Activated naive CD8-positive, alpha-beta T cell treated with anti-CD3 and anti-CD28 coated beads, Interleukin-2, amount 10 ng/mL, durations not matched to agents 7 days and 5 days (primary cell): ENCODE data around the gene POGZ. TPM values are rescaled to one million over a fixed set of nuclear protein-coding genes. Genes with fewer than 3 reads are reported as not detected.
"Not testable (repeated sequence)": the region's sequence is repeated elsewhere in the genome, so short reads cannot be mapped to it uniquely, and the experiment has no call there.

Source experiments
- ATAC-seq: fragments of 150-1000 bp; cut with Tn5 transposase; one replicate; pipeline ENCODE4 v1.10.0; 2021; ENCODE audit warnings: low read depth, moderate library complexity
- POLR2A ChIA-PET: fragments of 350-600 bp; sonication (Branson Sonifier 250); formaldehyde crosslinking; loops from one replicate; lab custom pipeline; 2021; ENCODE audit warnings: antibody characterized with exemption; lab: Charles Lee
- DNase-seq: peaks from one replicate; pipeline ENCODE4 v3.0.0; 2021
- H3K27ac Mint-ChIP-seq: one replicate; pipeline ENCODE4 v1.8.0; 2022; ENCODE audit warnings: mild to moderate bottlenecking, mixed read lengths
- H3K27me3 Mint-ChIP-seq: one replicate; pipeline ENCODE4 v1.8.0; 2022; ENCODE audit warnings: mild to moderate bottlenecking, moderate library complexity, mixed read lengths
- H3K36me3 Mint-ChIP-seq: one replicate; pipeline ENCODE4 v1.8.0; 2021; ENCODE audit warnings: mild to moderate bottlenecking, mixed read lengths
- H3K4me1 Mint-ChIP-seq: one replicate; pipeline ENCODE4 v1.8.0; 2021; ENCODE audit warnings: mixed read lengths
- H3K4me3 Mint-ChIP-seq: one replicate; pipeline ENCODE4 v1.8.0; 2022; ENCODE audit warnings: mild to moderate bottlenecking, moderate library complexity, mixed read lengths
- H3K9me3 Mint-ChIP-seq: one replicate; pipeline ENCODE4 v1.8.0; 2021; ENCODE audit warnings: mixed read lengths
- total RNA-seq, 2 experiments: library from RNA; stranded (reverse); gene quantifications; one replicate each; pipeline ENCODE4 v1.2.3, GENCODE V29; 2021

The POGZ gene
- total RNA-seq, 2 experiments from 2014 or later, result 94.8 to 104 TPM

DNA sequence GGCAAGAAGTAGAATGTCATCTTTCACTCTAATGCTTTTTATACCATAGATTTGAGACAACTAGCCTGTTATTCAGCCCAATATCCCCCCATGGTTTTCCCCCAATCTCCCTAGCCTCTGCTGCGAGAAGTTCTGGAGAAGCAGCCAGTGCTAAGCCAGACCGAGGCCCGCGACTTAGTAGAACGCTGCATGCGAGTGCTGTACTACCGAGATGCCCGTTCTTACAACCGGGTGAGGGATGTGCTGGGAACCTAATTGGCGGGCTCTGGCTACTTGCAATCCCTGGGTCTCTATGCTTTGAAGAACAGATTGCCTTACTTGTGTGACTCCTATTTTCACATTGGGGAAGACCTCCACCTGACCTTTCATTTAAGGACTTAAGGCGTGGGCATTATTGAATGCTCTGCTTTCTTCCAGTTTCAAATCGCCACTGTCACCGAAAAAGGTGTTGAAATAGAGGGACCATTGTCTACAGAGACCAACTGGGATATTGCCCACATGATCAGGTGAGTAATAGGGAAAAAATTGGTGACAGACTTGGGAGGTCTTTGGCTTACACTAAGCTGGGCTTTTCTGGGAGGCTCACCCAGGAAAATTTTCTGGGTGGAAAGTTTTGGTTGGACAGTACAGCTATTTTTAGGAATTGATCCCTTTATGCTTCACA is 58.0 kb downstream of the POGZ start:
- H3K9me3 Mint-ChIP-seq, result no peaks in the 10 kb centered on the region
- no peaks in the 10 kb centered on the region for H3K27me3 Mint-ChIP-seq
- peaks cover 20% of the 10 kb centered on the region for H3K36me3 Mint-ChIP-seq
- H3K27ac Mint-ChIP-seq, result peak overlapping the region; percentile 100
- no peak overlapping the region for H3K4me3 Mint-ChIP-seq
- POLR2A ChIA-PET, result interaction anchor here (0.9 kb wide), 1 partner anchor 362 kb away, joined by 3 read pairs; the partner anchor contains the start of gene MRPL9
- ATAC-seq (no peak), DNase-seq (no peak)
- H3K4me1 Mint-ChIP-seq, result peaks cover 17% of the 10 kb centered on the region

DNA sequence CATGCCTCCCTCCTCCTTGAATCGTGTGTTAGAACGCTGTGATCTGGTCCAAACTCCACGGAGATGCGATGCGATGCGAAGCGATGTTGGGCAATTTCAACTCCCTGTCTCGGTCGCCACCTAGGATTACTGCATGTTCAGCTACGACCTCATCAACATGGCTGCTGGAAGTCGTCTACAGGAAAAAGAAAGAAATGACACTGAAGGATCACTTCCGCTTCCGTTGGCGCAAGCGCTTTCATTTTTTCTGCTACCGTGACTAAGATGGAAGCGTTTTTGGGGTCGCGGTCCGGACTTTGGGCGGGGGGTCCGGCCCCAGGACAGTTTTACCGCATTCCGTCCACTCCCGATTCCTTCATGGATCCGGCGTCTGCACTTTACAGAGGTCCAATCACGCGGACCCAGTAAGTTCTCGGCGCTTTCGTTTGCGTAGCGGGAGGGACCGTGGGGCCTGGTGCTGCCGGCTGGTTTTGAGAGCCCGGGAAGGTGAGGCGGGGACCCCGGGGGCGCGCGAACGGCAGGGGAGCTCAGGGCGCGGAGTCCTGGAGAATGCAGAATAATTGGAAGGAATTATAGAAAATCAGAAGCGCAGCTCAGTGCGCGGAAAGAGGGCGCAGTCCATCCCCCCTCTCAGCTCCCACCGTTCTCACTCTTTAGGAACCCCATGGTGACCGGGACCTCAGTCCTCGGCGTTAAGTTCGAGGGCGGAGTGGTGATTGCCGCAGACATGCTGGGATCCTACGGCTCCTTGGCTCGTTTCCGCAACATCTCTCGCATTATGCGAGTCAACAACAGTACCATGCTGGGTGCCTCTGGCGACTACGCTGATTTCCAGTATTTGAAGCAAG is 59.7 kb downstream of the POGZ start, which contains the start of gene PSMB4:
Gene PSMB4, plus strand, starts transcription at position 250 of the 848 bp plus-strand sequence. Its CDS starts 15 bp downstream, at position 265.
- Mint-ChIP-seq H3K4me3 (peak within 1 kb of the TSS; percentile 94), H3K27ac (peak within 1 kb of the TSS; percentile 100), H3K4me1 (peaks cover 17% of the 10 kb centered on the region), H3K36me3 (peaks cover 13% of the 10 kb centered on the region), H3K27me3 (peaks cover 4% of the 10 kb centered on the region), H3K9me3 (no peaks in the 10 kb centered on the region)
- ATAC-seq (peak; percentile 89), DNase-seq (peak; percentile 72)
- POLR2A ChIA-PET, result interaction anchor here (0.6 to 3.3 kb wide), 10 partner anchors 8 to 203 kb away, joined by 3 to 14 read pairs (median 4); partner anchors contain the start of genes PI4KB, RFX5 and ZNF687

- ATAC-seq, DNase-seq, POLR2A ChIA-PET, H3K4me3 Mint-ChIP-seq, H3K36me3 Mint-ChIP-seq, H3K27ac Mint-ChIP-seq, H3K9me3 Mint-ChIP-seq: not testable (repeated sequence)
- Mint-ChIP-seq H3K27me3 (peaks cover 28% of the 10 kb centered on the region), H3K4me1 (peaks cover 11% of the 10 kb centered on the region)
Measured at GRCh38 chr1:151396265-151396664, 63.0 kb downstream of the POGZ start.

- POLR2A ChIA-PET, result no interaction called here
- Mint-ChIP-seq H3K4me3 (no peak overlapping the region), H3K4me1 (no peaks in the 10 kb centered on the region)
Measured at GRCh38 chr1:151393583-151393982, 65.7 kb downstream of the POGZ start.

GRCh38 chr1:151391079-151391563 is 68.2 kb downstream of the POGZ start:
- H3K4me1 Mint-ChIP-seq, result no peaks in the 10 kb centered on the region
- no peak overlapping the region for H3K27ac Mint-ChIP-seq
- POLR2A ChIA-PET, result no interaction called here
- H3K9me3 Mint-ChIP-seq, result no peaks in the 10 kb centered on the region
- no peak overlapping the region for H3K4me3 Mint-ChIP-seq
- ATAC-seq (no peak), DNase-seq (no peak)
- H3K36me3 Mint-ChIP-seq, result no peaks in the 10 kb centered on the region
- peaks cover 28% of the 10 kb centered on the region for H3K27me3 Mint-ChIP-seq

More at GRCh38 chr1:151393583-151393982, 65.7 kb downstream of the POGZ start:
- no peak for DNase-seq
- no peak for ATAC-seq
- Mint-ChIP-seq H3K27ac (no peak overlapping the region), H3K27me3 (peaks cover 28% of the 10 kb centered on the region), H3K9me3 (no peaks in the 10 kb centered on the region), H3K36me3 (no peaks in the 10 kb centered on the region)

- H3K36me3 Mint-ChIP-seq, ATAC-seq, H3K4me3 Mint-ChIP-seq, H3K4me1 Mint-ChIP-seq, DNase-seq, POLR2A ChIA-PET, H3K27ac Mint-ChIP-seq, H3K9me3 Mint-ChIP-seq: not testable (repeated sequence)
- H3K27me3 Mint-ChIP-seq, result peaks cover 28% of the 10 kb centered on the region
Measured at GRCh38 chr1:151390221-151391078, 68.8 kb downstream of the POGZ start.

DNA sequence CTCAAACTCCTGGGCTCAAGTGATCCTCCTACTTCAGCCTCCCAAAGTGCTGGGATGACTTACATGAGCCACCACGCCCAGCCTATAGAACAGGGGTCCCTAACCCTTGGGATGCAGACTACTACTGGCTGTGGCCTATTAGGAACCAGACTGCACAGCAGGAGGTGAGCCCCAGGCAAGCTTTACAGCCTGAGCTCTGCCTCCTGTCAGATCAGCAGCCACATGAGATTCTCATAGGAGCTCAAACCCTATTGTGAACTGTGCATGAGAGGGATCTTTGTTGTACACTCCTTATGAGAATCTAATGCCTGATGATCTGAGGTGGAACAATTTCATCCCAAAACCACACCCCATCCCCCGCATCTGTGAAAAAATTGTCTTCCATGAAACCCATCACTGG is 73.3 kb downstream of the POGZ start:
- POLR2A ChIA-PET, result interaction anchor here (0.5 kb wide), 1 partner anchor 140 kb away, joined by 4 read pairs; no protein-coding TSS in a partner anchor
- ATAC-seq, result no peak
- no peak overlapping the region for H3K27ac Mint-ChIP-seq
- no peaks in the 10 kb centered on the region for H3K4me1 Mint-ChIP-seq
- no peak for DNase-seq
- no peak overlapping the region for H3K4me3 Mint-ChIP-seq
- peaks cover 2% of the 10 kb centered on the region for H3K27me3 Mint-ChIP-seq
- no peaks in the 10 kb centered on the region for H3K36me3 Mint-ChIP-seq
- H3K9me3 Mint-ChIP-seq, result no peaks in the 10 kb centered on the region

- H3K27me3 Mint-ChIP-seq, result peaks cover 2% of the 10 kb centered on the region
- POLR2A ChIA-PET, result interaction anchor here (1.1 to 1.3 kb wide), 2 partner anchors 14 to 418 kb away, joined by 3 read pairs; no protein-coding TSS in a partner anchor
- no peak for DNase-seq
- H3K4me3 Mint-ChIP-seq, result no peak overlapping the region
- no peak for ATAC-seq
- H3K36me3 Mint-ChIP-seq, result no peaks in the 10 kb centered on the region
- no peaks in the 10 kb centered on the region for H3K4me1 Mint-ChIP-seq
- no peaks in the 10 kb centered on the region for H3K9me3 Mint-ChIP-seq
- no peak overlapping the region for H3K27ac Mint-ChIP-seq
Measured at GRCh38 chr1:151384584-151384983, 74.7 kb downstream of the POGZ start.

- Mint-ChIP-seq H3K9me3 (no peaks in the 10 kb centered on the region), H3K36me3 (no peaks in the 10 kb centered on the region), H3K27ac (no peak overlapping the region), H3K4me1 (peaks cover 6% of the 10 kb centered on the region), H3K27me3 (peaks cover 12% of the 10 kb centered on the region), H3K4me3 (no peak overlapping the region)
- ATAC-seq (no peak), DNase-seq (no peak)
- POLR2A ChIA-PET, result no interaction called here
Measured at GRCh38 chr1:151377150-151377884, 82.0 kb downstream of the POGZ start.

DNA sequence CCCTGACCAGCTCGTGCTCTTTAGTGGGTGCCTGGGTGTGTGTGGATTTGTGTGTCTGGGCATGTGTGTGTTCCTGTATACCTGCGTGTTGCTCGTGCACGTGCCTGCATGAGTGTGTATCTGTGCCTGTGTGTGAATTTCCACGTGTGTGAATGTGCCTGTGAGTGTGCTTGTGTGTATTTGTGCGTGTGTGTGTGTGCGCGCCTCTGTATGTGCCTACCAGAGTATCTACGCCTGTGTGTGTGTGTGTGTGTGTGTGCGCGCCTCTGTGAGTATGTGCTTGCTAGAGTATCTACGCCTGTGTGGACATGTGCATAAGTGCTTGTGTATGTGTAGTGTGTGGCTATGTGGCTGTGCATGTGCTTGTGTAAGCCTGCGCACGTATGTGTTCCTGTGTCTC is 86.1 kb downstream of the POGZ start:
- POLR2A ChIA-PET, result interaction anchor here (0.5 kb wide), 1 partner anchor 41 kb away, joined by 3 read pairs; no protein-coding TSS in a partner anchor
- Mint-ChIP-seq H3K27me3 (peaks cover 10% of the 10 kb centered on the region), H3K9me3 (no peaks in the 10 kb centered on the region)

GRCh38 chr1:151372058-151372934 is 87.0 kb downstream of the POGZ start, which contains the start of gene SELENBP1:
Gene SELENBP1, minus strand, starts transcription at chr1:151372705. Its CDS starts 64 bp downstream, at chr1:151372641.
- POLR2A ChIA-PET, result interaction anchor here (0.5 to 0.7 kb wide), 2 partner anchors 27 to 42 kb away, joined by 3 read pairs; partner anchors contain the start of gene PSMB4
- H3K27ac Mint-ChIP-seq, result no peak within 1 kb of the TSS
- H3K36me3 Mint-ChIP-seq, result no peaks in the 10 kb centered on the region

More for the DNA sequence above, 86.1 kb downstream of the POGZ start:
- no peak overlapping the region for H3K4me3 Mint-ChIP-seq
- peaks cover 6% of the 10 kb centered on the region for H3K4me1 Mint-ChIP-seq
- ATAC-seq (no peak), DNase-seq (no peak)
- H3K36me3 Mint-ChIP-seq, result no peaks in the 10 kb centered on the region
- H3K27ac Mint-ChIP-seq, result no peak overlapping the region

More at GRCh38 chr1:151372058-151372934, 87.0 kb downstream of the POGZ start, which contains the start of gene SELENBP1:
- Mint-ChIP-seq H3K4me3 (no peak within 1 kb of the TSS), H3K4me1 (peaks cover 6% of the 10 kb centered on the region), H3K27me3 (peaks cover 7% of the 10 kb centered on the region), H3K9me3 (no peaks in the 10 kb centered on the region)
- ATAC-seq (no peak), DNase-seq (no peak)
